ENCODE measurements around the gene NSMF.

Gene NSMF

GRCh38 chr9:137429974-137430722, 29.0 kb downstream of the NSMF start:
- FAIRE-seq: no peak

DNA sequence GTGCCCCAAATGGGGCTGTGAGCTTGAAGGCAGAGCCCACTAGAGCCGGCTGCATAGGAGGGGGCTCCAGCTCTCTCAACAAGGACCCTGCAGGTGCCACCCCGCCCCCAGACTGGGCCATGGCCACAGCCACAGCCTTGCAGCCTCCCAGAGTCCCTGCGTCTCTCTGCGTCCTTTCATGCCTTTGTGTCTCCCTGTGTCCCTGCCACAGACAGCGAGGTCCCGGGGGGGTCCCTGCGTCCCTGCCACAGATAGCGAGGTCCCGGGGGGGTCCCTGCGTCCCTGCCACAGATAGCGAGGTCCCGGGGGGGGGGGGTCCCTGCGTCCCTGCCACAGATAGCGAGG, 29.6 kb downstream of the NSMF start:
- no peak for FAIRE-seq

DNA sequence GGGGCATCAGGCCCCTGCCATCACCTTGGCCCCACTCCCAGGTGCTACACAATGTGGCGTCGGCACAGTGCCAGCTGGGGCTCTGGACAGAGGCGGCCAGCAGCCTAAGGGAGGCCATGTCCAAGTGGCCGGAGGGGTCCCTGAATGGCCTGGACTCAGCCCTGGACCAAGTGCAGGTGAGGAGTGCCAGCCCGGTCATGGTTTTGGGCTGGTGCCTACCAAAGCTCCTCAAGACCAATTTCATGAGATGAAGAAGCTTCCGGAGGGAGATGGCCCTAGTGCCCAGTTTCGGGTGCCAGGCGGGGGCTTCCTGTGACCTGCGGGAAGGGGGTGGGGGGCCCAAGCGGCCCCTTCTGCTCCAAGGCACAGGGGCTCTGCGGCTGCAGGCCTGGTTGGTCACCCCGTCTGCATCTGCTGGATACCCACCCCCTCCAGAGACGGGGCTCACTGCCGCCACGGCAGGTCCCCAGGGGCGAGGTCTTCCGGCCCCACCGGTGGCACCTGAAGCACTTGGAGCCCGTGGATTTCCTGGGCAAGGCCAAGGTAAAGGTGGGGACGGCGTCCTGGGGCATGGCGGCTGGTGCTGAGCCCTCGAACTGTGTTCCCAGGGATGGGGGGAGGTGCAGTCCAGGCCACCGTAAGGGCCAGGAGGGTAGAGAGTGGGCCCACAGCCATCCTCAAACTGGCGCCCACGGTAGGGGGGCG, 30.1 kb downstream of the NSMF start:
- FAIRE-seq: no peak

- FAIRE-seq: no peak
These were observed 30.9 kb downstream of the NSMF start for GRCh38 chr9:137428311-137428630.

DNA sequence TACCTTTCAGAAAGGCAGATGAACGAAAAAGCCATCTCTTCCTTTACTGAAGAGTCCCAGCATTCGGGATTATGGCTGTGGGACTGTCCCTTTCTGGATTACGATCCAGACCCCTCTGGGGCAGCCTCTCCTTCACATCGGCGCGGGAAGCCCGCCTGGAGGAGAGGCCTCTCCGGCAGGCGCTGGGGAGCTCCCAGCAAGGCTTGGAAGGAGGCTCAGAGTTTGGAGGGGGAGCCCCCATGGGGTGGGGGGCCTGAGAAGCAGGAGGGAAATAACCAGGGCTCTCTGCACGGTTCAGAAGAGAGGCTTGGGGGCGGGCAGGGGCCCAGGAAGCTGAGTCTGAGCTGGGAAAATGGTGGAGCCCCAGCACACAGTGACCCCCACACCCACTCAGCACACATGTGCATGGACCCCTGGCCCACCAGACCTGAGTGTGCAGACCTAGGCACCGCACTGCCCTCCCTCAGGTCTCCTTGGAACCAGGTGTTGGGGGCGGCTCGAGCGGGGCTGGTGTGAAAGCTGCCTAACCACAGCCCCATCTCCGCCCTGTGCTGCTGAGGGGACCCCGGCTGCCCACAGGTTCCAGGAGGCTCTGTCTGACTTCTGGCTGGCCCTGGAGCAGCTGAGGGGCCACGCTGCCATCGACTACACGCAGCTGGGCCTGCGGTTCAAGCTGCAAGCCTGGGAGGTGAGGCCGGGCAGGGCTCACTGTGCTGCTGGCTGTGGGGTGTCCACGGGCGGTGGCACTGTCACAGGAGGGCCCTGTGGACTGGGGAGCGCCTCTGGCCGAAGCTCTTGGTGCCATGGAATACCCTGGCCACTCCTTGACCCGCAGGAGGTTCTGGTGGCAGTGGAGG, 31.5 kb downstream of the NSMF start:
- no peak for FAIRE-seq

- FAIRE-seq: no peak
These were observed 33.0 kb downstream of the NSMF start for GRCh38 chr9:137426018-137426681.

GRCh38 chr9:137423514-137424291, 35.4 kb downstream of the NSMF start:
- FAIRE-seq: no peak

DNA sequence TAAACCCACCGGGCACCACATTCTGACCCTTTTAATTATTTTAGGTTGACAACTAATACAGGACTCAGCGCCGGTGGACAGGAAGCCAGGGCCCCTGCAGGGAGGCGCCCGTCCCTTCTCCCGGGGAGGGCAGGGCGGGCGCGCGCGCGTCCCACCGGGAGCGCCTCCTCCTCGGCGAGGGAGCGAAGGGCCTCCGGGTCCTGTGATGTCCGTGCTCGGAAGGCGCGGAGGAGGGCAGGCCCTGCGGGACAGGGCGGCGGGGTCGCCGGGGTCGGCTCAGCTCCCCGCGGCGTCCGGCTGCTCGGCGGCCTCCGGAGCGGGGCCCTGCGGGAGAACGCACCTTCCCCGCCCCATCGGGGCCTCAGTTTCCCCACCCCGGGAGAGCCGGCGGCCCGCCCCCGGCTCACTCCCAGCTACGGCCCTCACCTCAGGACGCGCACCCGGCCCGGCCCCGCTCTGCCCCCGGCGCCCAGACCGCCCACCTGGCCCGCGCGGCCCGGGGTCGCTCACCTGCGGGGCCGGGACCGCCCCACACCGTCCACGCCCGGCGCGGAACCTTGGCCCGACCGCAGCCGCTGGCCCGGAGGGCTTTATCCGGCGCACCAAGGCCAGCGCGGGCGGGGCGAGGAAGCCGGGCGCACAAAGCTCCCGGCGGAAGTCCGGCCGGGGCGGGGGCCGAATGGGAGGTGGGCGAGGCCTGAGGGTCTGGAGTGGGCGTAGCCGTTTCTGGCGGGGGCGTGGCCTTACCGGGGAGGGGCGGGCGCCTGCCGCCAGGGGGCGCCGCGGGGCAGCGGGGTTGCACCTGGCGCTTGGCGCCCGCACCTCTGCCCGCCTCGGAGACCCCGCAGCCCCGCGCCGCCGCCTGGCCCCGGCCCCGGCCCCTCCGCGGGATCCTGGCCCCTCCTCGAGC, 36.3 kb downstream of the NSMF start, which contains the start of the genes EXD3 and NOXA1:
Gene EXD3 (minus strand): TSS at position 559 of the 910 bp plus-strand sequence. CDS start 27,805 bp downstream, outside the sequence.
Gene NOXA1 (plus strand): TSS at position 790 of the 910 bp plus-strand sequence. CDS start 137 bp downstream, outside the sequence.
- no peak for FAIRE-seq

DNA sequence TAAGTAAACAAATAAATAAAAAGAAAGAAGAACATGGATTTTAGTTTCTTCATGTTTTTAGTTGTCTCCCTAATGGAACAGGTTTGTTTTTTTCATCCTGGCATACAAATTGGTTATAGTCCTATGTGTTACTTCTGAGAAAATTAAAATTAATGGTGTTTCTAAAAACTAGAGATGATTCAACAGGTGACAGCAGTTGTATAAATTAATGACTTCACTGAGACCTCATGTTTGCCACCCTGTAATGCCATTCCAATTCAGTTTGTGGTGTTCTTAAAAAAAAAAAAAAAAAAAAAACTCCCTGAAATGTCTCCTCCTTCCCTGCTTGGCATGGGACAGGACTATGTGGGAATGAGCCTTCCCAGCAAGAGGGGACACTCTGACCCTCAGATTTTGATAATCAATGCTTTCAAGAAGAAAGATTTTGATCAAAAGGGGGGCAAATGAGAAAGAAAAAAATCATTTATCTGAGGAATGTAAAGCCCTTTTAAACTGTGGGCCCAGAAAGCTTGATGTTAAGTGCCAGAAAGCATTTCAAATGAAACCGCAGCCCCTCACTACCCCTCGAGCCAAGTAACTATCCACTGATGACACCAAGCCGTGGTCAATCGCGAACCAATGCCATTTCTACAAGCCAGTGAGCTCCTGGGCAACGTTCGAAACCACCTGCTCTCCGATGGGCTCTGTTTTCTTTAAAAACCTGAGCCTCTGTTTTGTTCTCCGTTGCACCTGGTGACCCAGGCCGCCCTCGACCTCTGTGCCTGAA, 37.1 kb downstream of the NSMF start:
- no peak for FAIRE-seq

DNA sequence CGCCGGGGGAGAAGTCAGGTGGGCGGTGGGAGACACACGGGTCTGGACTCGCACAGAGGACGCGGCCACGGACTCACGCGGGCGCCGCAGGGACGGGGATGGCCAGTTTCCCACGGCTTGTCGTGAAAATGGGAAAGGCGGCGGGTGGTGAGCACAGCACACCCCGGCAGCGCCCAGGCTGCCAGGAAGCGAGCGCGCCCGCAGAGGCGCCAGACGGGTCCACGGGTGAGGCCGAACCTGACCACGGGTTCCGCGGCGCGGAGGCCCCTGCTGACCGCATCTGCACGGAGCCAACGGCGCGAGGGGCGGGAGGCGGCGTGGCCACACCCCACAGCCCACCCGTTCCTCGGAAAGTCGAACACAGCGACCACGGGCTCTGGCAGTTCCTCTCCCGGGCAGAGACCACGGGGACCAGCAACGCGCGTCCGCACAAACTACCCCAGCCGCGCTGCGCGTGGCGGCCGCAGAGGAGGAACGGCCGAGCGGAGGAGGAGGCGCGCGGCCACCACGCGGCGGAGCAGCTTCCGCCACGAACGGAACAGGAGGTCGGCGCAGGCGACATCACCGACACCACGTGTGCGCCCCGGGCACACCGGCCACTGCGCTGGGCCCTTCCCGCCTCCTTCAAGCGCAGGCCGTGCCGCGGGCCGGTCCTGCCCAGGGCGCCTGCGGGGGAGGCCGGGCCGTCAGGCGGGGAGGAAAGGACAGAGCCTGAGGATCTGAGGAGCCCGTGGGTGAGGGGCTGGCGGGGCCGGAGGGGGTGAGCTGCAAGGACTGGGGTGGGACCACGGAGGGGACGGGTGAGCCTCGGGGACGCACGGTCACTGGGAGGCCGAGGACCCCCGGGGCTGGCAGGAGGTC, 41.7 kb downstream of the NSMF start:
- no peak for FAIRE-seq

DNA sequence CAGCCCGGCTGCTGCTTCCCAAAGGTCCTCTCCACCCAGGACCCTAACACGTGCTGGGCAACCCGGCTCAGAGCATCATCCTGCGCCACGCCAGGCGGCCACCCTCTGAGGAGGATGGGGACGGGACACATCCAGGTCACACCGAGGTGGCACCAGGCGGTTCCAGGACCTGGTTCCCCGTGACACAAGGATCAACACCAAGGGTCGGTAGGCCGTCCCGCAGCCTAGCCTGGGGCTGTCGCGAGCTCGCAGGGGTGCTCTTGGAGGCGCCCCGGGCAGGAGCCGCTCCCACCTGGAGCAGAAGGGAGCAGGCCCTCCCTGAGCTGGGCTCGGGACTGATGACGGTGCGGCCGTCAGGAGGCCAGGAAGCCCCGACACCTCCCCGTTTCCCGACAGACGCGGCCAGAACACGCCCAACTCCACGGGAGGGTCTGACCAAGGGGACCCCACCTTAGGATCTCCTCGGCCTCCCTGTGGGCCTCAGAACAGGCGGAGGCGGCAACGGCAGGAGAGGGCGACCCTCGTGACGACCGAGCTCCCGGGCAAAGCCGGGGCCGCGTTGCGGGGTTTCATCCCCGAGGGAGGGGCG, 42.5 kb downstream of the NSMF start:
- no peak for FAIRE-seq

DNA sequence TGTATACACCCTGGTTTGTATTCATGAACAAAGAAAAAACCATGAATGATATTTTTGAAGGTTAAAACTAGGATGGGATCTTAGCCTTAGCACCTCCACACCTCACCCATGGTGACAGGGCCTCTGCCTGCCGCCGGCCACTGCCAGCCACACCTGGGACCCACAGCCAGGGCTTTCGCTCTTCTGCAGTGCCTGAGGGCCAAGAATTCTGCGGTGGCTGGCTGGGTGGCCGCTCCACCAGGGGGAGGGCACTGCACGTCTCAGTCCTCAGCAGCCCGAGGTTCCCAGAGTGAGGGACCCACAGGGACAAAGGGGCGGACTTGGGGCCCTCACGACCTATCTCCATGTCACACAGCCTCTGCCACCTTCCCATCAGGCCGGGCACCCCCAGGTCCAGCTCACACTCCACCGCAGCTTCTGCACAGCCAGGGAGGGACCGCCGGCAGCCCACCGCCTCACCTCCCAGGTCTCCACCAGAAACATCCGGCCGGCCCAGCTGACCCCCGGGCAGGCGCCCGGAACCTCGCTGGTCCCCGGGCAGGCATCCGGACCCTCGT, 43.0 kb downstream of the NSMF start:
- no peak for FAIRE-seq

DNA sequence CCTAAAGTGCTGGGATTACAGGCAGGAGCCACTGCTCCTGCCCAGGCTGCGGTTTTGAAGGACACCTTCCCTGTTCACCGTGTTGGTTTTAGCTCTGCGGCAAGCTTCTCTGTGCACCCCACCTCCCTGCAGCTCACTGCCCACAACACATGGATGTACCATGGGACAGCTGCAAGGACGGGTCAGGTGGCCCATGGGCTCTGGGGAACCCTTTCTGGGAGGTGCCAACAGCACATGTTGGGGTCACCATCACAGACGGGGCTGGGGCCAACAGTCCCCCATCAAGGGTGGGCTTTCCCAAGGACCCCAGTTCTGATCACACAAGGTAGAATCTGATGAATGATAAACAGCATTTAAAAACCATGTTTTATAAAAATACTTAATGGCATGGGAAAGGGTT, 43.7 kb downstream of the NSMF start:
- no peak for FAIRE-seq

DNA sequence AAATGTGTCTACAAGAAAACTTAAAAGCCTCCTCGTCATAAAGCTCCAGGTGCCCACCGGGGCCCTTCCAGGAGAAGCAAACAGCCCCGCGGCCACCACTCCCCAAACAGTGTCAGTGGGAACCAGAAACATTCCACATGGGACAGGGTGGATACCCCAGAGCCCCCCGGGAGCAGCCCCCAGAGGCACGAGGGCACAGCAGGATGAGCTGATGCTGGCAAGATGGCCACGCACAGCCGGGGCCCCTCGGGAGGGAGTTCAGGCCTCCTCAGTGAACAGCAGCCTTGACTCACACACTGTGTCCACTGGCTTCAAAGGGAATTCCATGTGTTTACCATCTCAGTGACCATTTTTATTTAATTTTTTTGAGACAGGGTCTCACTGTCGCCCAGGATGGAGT, 46.7 kb downstream of the NSMF start:
- FAIRE-seq: no peak

- FAIRE-seq: no peak
These were observed 47.3 kb downstream of the NSMF start for GRCh38 chr9:137411645-137412380.

DNA sequence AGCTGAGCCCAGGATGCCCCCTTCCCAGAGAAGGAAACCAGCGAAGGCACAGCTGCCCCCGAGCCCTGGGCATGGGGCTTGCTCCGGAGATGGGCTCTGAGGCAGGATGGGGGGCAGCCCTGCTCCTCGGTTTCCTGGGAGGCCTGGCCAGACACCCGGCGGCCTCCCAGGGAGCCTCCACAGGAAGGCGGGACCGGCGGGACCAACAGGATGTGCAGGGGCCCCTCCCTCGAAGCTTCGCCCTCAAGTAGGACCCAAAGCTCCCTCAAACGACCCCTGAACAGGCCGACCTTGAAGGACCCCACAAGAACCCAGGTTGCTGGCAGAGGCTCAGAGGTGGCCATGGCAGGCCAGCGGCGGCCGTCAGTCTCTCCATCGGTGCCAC, 47.9 kb downstream of the NSMF start:
- FAIRE-seq: no peak

DNA sequence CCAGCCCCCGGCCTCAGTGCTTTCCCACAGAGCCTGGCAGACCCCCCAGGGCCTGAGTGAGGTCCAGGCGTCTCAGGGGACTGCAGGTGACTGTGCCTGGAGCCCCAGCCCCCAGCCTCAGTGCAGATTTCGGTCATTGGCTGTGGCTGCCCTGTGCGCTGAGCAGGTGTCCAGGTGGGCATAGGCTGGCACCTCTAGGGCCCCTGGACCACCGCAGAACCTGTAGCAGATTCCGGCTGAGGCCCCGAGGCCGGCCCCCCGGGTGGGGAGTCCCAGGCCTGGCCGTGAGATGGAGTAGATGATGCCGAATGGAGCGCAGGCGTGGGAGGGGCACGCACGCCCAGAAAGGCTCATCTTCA, 48.3 kb downstream of the NSMF start:
- no peak for FAIRE-seq

All from colon (tissue), 2 donors.